BJ (cell line): ENCODE measurements around the gene CREB3L2. TPM values are rescaled to one million over a fixed set of nuclear protein-coding genes. Genes with fewer than 3 reads are reported as not detected.

ENCODE experiments used
- CTCF ChIA-PET: fragments of 350-600 bp; formaldehyde crosslinking; extraction: SDS; loops from one replicate; lab custom pipeline; 2021; ENCODE audit warnings: antibody characterized with exemption, inconsistent platforms; lab: Yijun Ruan, JAX
- POLR2A ChIA-PET: fragments of 300-600 bp; sonication (Branson Sonifier 250); formaldehyde crosslinking; extraction: SDS; loops from one replicate; lab custom pipeline; 2021; ENCODE audit warnings: antibody characterized with exemption; lab: Charles Lee
- DNase-seq: peaks from one replicate; pipeline ENCODE4 v3.0.0-alpha.2; 2011; ENCODE audit warnings: low read depth
- H3K27me3 ChIP-seq: 2 replicates; pipeline ENCODE4 v1.6.0; 2011; ENCODE audit warnings: low read length; ENCODE audit not compliant: control insufficient read depth, insufficient read depth
- H3K36me3 ChIP-seq: 2 replicates; pipeline ENCODE4 v1.5.1; 2011; ENCODE audit warnings: low read length; ENCODE audit not compliant: control insufficient read depth, insufficient read depth
- H3K4me3 ChIP-seq: 2 replicates; pipeline ENCODE4 v1.5.1; 2011; ENCODE audit warnings: low read depth, mild to moderate bottlenecking, control low read depth, low read length
- CTCF ChIP-seq: IDR thresholded peaks from 2 replicates; pipeline ENCODE4 v1.5.1; 2011; ENCODE audit warnings: low read depth, mild to moderate bottlenecking, control low read depth, inconsistent platforms, low read length, moderate library complexity; ENCODE audit not compliant: insufficient read depth
- polyA plus RNA-seq: library from polyadenylated mRNA; depleted of rRNA; stranded (reverse); fragments of >200 nt; gene quantifications from 2 replicates; pipeline ENCODE4 v1.2.3, GENCODE V29; 2011

CREB3L2 gene
- polyA plus RNA-seq, 1 experiment, result 62.2 TPM

- Histone ChIP-seq H3K27me3 (no peaks in the 10 kb centered on the region), H3K36me3 (no peaks in the 10 kb centered on the region), H3K4me3 (peak overlapping the region; percentile 97)
- DNase-seq, result peak; percentile 92
- no peak for TF ChIP-seq CTCF
- CTCF ChIA-PET, result interaction anchor here (1.1 to 13.5 kb wide), 5 partner anchors 8 to 344 kb away, joined by 3 to 371 read pairs (median 5); no protein-coding TSS in a partner anchor
- POLR2A ChIA-PET, result interaction anchor here (0.5 to 1.3 kb wide), 5 partner anchors 10 to 358 kb away, joined by 3 to 7 read pairs (median 5); no protein-coding TSS in a partner anchor
Measured at GRCh38 chr7:138000081-138000701, 1.7 kb downstream of the CREB3L2 start.

- Histone ChIP-seq H3K27me3 (no peaks in the 10 kb centered on the region), H3K4me3 (peak overlapping the region; percentile 97), H3K36me3 (no peaks in the 10 kb centered on the region)
- POLR2A ChIA-PET, result interaction anchor here (0.6 to 1.3 kb wide), 3 partner anchors 9 to 358 kb away, joined by 4 to 6 read pairs (median 5); no protein-coding TSS in a partner anchor
- CTCF ChIA-PET, result interaction anchor here (0.6 to 13.5 kb wide), 8 partner anchors 9 to 393 kb away, joined by 3 to 371 read pairs (median 4); no protein-coding TSS in a partner anchor
- no peak for DNase-seq
- no peak for TF ChIP-seq CTCF
Measured at GRCh38 chr7:137999496-138000080, 2.3 kb downstream of the CREB3L2 start.

- no peak for DNase-seq
- POLR2A ChIA-PET, result no interaction called here
- no peak overlapping the region for H3K4me3 ChIP-seq
Measured at GRCh38 chr7:137998250-137998649, 3.6 kb downstream of the CREB3L2 start.

GRCh38 chr7:137996871-137997270 is 5.0 kb downstream of the CREB3L2 start:
- DNase-seq, result no peak
- Histone ChIP-seq H3K27me3 (no peaks in the 10 kb centered on the region), H3K4me3 (no peak overlapping the region), H3K36me3 (no peaks in the 10 kb centered on the region)
- CTCF ChIA-PET, result interaction anchor here (1.3 kb wide), 1 partner anchor 18 kb away, joined by 4 read pairs; no protein-coding TSS in a partner anchor
- POLR2A ChIA-PET, result no interaction called here
- TF ChIP-seq CTCF, result no peak

More at GRCh38 chr7:137998250-137998649, 3.6 kb downstream of the CREB3L2 start:
- no peak for TF ChIP-seq CTCF
- no peaks in the 10 kb centered on the region for H3K36me3 ChIP-seq
- no peaks in the 10 kb centered on the region for H3K27me3 ChIP-seq
- CTCF ChIA-PET, result interaction anchor here (0.8 to 2.0 kb wide), 4 partner anchors 10 to 392 kb away, joined by 3 to 5 read pairs (median 4); no protein-coding TSS in a partner anchor

- Histone ChIP-seq H3K27me3 (no peaks in the 10 kb centered on the region), H3K36me3 (no peaks in the 10 kb centered on the region), H3K4me3 (no peak overlapping the region)
- POLR2A ChIA-PET, result no interaction called here
- DNase-seq, result no peak
- no peak for TF ChIP-seq CTCF
- CTCF ChIA-PET, result interaction anchor here (1.0 to 1.3 kb wide), 2 partner anchors 18 to 92 kb away, joined by 3 to 4 read pairs; no protein-coding TSS in a partner anchor
Measured at GRCh38 chr7:137996386-137996851, 5.5 kb downstream of the CREB3L2 start.
